ENCODE data around the gene MYO5B.
A peak's percentile ranks its signal among the peaks of the same experiment; 100 is the strongest.
"Not testable (repeated sequence)": the region's sequence is repeated elsewhere in the genome, so short reads cannot be mapped to it uniquely, and the experiment has no call there.

Gene MYO5B

DNA sequence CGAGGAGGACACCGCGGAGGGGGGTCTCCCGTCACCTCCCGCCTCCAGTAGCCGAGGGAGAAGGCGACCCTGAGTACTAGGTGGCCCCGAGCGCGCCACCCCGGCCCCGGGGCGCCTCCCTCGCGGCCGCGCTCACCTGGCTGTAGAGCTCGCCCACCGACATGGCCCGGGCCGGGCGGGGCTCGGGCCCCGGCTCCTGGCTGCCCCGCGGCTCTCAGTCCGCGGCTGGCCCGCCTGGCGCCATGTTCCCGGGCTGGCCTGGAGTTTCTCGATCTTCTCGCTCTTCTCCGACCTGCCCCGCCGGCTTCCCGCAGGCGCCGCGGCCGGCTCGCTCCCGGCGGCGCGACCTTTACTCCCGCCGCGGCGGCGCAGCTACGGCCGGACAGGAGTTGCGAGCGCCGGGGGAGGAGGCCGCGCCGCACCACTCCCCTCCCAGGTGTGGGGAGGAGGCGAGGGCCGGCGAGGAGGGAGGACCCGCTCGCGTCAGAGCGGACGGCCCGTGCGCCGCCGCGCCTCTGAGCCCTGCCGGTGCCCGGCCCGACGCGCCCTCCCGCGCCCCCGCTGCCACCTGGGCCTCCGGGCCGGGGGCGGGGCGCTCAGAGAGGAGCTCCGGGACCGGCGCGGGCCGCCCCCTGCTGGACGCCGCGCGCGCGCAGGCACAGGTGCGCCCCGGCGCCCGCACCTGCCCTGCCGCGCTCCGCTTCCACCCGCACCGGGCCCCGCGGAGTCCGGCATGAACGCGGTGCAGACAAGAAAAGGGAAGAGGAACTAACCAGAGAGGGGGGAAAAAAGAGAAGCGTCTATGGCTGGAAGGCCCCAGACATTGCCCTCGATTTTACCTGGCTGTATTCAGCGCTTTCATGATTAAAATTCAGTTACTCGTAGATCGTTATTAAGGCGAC is at the start of gene MYO5B:
Gene MYO5B (minus strand): TSS at position 517 of the 902 bp plus-strand sequence. CDS start 354 bp downstream, at position 163.
- DNase-seq: peak; percentile 77

DNA sequence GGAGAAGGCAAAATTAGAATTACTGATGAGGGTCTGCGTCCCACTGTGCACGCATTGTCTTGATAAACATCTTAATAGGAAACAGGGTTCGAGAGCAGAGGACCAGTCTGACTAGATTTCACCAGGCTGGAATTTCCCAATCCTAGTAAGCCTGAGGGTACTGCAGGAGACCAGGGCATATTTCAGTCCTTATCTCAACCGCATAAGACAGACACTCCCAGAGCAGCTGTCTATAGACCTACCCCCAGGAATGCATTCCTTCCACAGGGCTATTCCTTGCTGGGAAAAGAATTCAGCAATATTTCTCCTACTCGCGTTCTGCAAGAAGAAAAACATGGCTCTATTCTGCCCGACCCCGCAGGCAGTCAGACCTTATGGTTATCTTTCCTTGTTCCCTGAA is 46.8 kb upstream of the MYO5B start:
- not testable (repeated sequence) for DNase-seq

DNA sequence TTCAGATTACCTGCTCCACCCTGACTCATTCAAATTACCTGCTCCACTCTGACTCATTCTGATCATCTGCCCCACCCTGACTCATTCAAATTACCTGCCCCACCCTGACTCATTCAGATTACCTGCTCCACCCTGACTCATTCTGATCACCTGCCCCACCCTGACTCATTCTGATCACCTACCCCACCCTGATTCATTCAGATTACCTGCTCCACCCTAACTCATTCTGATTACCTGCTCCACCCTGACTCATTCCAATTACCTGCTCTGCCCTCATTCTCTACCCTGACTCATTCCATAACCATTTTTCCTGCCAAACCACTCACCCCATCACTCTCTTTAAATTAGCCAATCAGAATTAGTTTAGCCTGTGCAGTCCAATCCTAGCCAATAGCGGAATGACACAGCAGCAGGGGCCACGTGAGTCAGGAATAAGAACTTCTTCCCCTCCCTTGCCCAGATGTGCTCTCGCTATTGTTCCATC is 45.2 kb upstream of the MYO5B start:
- no peak for DNase-seq

DNA sequence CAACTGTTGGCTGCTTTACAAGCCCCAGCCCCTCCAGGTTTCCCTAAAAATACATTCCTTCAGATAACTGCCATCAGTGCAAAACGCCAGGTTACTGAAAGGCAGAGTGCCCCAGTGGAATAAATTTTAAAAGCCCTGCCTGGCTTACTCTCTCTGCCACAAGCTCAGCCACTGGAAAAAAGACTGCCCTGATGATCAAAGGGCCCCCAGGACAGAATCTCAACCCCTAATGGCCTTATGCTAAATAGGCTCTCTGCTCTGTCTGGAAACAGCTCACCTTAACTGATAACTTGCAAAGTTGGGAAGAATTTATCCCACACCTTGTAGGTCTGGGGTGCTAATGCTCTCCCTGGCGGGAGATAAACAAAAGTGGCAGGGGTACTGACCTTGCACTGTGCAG is 37.5 kb upstream of the MYO5B start:
- no peak for DNase-seq

DNA sequence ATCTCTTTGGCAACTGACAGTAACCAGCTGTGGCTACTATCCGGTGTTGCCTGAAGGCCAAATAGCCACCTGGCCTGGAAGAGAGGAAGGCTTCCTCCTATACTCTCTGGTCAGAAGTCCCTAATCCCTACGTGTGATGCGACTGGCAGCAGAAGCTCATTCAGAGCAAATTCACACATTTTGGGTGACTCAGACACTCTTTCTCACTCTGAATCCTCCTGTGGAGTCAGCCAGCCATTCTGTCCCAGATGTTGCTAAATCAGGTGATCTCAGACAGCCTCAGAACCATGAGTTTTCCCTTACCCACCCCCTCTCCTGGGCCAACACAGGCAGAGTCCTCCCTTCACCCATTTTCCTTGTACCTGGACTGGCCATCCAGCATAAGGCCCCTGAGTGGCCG is 36.7 kb upstream of the MYO5B start:
- DNase-seq: no peak

DNA sequence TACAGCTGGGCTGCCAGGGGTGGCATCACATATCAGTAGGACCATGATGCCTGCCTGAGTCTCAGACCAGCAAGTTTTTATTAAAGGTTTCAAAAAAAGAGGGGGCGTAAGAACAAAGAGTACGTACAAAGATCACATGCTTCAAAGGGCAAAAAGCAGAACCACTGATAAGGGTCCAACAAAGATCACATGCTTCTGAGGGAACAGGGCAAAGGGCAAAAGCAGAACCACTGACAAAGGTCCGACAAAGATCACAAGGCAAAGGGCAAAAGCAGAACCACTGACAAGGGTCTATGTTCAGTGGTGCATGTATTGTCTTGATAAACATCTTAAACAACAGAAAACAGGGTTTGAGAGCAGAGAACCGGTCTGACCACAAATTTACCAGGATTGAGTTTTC is 25.3 kb upstream of the MYO5B start:
- not testable (repeated sequence) for DNase-seq

DNA sequence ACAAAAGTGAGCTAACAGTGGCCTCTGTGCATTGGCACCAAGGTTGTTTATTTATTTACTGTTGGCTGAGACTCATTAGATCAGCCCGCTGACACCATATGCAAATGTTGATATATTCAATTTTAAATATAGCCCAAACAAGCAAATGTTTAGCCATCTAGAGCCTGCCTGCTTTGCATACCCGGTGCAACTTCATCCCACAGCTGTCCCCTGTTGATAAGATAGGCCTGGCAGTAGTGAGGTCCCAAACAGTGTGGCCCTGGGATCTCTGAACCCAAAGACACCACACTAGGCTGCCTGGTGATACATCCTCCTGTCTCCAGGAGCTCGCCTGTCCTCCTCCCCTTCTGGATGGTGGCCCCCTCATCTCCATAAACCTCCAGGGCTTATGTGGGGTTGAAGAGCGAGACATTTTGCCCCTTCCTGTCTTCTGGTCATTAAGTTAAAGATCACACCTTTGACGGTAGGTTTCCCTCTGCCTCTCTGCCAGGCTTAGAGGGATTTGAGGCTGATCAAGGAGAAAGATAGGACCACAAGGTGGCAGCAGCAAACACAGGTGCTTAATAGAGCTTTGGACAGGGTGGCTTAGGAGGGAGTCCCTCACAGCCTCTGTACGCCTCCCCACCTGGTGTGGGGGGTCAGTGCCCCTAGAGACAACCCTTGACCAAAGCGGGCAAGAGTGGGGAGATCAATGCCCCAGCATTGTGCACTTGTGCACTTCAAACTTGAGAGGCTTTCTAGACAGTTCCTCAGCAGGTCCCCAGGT is 23.7 kb upstream of the MYO5B start:
- peak; percentile 5 for DNase-seq

DNA sequence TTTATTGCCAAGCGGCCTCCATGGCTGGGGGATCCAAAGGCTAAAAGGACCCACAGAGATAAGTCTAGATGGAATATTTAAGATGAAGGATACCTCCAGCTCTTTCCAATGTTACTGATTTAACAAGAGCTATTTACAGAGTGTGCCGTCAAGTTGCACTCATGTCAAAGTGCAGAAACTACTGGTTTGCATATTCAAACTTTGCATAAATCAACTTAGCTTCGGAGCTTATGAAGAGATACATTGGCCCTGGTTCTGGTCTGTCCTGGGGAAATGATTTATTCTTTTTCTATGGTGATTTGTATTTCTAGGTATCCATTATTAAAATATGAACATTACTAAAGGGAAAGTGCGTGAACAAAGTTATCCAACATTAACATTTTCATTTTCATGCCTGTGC is 14.4 kb upstream of the MYO5B start:
- DNase-seq: no peak

DNA sequence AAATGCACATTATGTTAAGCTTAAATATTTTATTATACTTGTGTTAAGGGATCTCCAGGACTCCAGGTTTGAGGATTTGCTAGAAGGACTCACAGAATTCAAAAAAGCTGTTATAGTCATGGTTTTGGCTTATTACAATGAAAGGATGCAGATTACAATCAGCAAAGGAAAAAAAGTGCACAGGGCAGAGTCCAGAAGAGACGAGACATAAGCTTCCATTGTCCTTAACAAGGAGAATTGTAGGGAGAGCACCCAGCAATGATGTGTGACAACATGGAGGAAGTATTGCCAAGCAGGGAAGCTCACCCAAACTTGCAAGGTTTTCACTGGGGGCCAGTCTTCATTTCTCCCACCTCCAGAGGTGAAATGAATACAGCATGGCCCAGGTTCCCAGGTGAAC is 12.8 kb upstream of the MYO5B start:
- DNase-seq: no peak

DNA sequence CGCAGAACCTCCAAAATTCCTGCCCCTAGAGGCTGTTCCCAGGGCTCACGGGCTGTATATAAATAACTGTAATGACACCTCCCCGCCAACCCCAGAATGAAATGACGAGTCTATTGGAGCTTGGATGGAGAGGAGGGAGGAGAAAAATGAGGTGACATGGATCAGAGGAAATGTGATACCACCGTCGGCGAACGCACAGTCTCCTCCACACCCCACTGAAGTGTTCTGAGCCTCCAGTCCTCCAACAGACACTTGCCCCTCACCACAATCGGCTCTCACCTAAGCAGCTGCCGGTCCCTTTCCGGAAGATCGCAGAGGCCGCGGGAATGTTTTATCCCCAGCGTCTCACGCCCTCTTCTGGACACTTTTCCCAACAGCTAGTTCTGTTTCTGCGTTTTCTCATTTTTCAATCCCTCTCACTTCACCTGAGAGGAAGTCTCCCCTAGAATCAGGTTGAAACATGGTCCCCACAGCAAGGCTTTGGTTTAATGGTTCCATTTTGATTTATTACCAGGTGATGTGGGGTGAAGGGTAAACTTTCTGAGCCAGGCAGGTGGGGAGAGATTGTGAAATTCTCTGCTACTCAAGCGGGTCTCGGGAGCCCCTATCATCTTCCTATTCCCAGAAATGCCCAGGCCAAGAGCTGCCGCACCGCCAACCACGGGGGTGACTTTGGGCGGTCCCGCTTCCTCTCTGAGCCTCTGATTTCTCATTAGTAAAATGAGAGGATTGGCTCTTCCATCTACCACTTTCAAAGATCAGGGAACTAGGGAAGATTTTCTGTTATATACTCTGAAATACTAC is 9.1 kb upstream of the MYO5B start:
- DNase-seq: peak; percentile 81

DNA sequence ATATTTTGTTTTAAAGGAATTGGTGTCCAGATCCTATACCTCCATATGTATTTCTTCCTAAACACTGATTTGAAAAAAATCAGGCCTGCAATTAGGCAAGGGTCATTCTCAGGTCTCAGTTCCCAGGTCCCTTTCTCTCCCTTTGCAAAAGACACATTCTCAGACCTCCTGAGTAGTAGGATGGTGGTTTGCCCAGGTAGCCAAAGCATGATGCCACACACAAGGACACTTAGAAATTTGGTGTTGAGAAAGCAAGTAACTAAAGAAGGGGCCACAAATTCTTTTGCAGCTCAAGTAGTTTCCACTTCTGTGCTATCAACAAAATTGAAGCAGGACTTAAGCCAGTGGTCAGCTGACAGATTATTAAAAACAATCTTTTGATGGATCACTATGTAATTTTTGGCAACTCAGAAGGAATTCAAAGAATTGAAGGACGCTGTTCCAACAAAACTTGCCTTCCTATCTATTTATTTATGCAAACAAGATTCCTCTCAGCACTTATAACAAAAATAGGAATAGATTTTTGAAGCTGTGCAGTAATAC is 6.6 kb upstream of the MYO5B start:
- no peak for DNase-seq

DNA sequence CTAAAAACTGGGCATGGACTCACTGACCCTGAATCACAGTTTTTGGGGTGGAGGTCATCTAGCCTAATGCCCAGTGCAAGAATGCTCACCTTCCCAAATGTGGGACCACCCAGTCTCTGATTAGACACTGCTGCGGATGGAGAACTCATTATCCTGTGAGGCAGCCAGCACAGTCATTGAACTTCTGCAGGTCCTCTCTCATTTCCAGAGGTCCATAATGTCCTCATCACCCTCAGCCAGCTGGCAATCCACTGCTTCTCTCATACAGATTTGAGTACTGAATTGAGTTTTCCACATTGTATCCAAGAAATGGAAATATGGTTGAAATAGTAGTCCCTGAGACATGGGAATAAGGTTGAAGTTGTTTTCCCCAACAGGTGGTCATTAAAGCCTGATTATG is 5.0 kb upstream of the MYO5B start:
- DNase-seq: no peak

DNA sequence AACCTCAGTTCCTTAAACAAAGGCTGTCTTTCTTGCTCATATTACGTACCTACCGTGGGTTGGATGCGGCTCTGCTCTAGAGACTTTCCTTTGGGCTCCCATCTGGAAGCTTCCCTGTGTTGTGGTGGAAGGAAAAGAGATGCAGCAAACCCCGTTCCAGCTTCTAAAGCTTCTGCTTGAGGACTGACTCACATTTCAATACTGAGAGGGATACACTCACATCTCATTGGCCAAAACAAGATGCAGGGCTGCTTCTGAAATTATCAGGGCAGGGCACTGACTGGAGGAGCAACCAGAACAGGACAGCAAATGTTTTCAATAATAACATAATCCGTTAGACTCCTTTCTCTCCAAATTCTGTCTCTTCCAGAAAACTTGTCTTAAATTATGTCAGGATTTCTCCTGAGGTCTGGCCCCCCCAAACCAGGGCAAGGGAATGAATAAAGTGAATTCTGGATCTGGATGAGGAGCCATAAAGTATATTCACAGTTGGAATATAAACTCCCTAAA is 4.5 kb upstream of the MYO5B start:
- no peak for DNase-seq

DNA sequence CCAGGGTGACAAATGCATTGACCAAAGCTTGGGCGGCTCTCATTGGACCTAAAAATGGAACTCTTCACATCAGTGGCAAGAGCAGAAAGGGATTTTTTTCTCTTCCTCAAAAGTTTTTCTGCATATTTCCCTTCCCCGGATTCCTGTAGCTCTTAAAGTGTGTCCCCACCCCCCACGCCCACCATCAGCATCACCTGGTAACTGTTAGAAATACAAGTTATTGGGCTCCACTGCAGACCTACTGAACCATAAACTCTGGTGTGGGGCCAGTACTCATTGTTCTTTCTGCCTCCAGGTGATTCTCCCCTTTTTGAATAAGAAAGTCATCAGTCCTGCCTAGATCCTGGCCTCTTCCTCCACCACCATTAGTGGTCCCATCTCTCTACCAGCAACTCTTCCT is 1.3 kb upstream of the MYO5B start:
- no peak for DNase-seq

DNA sequence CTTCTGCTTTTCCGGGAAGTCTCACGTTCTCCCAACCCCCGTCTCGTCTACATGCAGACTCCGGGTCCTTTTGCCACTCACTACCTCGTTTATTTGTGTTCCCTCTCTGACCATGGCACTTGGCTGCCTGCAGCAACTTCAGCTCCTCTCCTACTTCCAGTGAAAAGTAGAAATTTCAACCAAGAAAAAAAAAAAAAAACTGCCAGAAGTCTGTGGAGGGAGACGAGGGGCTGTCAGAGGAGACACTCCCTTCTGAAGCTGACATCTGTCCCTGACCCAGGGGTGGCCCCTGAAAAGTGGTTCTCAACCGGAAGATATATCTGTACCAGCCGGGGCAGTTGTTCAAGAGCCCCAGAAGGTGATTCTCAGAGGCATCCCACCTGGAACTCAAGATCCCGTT is 742 bp upstream of the MYO5B start:
- DNase-seq: no peak

DNA sequence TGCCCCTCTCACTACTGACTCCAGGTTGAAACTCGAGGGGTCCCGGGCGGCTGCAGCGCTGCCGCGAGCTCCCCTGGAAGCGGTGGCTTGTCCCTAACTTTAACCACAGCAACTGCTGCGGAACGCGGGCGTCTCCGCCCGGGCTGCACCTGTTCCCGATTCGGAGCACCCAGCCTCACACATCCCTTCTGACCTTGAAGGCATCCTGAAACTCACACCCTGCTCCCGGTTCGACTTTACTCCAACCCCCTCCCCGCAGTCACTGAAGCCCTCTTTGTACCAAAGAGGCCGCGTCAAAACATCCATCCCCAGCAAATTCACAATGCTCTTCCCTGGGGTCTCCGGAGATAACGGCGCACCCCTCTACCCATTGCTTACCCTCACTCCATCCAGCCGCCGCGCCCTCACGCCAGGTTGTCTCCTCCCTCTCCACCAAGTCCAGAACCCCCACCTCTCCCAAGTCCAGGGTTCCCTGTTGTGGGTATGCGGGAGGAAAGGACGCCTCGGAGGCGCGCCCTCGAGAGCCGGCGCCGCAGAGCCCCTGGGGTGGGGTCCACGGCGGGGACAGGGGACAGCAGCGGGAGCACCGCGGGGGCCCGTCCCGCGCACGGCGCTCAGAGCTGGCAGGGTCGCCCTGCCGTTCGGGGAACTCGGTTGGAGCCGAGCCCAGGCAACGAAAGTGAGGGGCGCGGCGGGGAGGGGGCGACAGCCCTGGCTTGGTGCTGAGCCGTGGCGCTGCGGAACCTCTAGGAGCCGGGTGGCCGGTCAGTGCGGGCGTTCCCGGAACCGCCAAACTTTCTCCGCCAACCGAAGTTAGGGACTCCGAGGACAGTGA is 934 bp downstream of the MYO5B start:
- no peak for DNase-seq

DNA sequence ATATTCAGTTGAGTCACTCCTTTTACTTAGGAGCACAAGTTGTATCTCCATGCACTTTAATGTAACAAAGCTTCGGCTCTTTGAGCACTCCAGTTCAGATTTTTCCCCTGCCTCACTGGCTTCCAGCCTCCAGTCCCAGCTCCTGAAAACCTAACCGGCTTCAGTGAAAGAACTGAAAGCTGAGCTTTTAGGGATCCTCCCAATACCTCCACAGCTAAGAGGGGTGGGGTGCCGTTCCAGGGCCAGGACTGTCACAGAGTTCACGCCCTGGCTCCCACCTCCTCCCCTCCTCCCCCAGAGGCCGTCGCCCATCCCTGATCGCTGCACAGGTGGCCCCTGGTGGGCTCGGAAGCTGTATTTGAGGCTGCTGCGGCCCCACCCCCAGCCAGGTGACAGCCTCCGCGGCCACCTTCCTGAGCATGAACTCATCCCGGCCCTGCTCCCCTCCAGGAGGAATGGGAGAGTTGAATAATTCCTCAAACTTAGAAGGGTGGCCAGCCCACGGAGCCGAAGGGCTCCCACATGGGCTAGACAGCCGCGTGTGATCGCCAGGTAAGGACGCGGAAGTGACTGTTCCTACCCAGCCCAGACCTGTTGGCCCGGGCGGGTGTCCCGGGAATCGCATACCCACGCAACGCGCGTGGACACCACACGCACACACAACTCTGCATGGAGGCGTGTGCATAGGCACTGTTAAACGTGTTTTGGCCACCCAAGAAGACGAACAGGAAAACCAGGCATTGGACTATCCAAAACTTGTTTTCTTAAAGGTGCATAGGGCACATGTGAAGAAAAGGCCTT is 1.8 kb downstream of the MYO5B start:
- no peak for DNase-seq

DNA sequence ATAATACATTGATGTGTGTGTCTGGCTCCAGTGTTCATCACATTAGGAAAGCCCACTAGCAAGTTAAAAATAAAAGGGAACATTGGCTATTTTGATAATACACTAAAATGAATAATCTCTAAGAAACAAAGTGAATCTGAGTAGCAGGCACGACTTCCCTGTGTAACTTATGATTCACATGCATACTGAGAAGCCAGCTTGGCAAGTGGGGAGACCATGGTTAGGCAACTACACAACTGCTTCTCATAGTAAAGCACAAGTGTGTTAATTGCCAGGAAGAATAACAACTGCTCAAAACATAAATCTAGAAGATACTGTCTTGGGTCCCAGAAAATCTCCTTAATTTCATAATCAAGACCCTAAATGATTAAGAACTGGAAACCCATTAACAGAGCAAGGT is 4.0 kb downstream of the MYO5B start:
- no peak for DNase-seq

DNA sequence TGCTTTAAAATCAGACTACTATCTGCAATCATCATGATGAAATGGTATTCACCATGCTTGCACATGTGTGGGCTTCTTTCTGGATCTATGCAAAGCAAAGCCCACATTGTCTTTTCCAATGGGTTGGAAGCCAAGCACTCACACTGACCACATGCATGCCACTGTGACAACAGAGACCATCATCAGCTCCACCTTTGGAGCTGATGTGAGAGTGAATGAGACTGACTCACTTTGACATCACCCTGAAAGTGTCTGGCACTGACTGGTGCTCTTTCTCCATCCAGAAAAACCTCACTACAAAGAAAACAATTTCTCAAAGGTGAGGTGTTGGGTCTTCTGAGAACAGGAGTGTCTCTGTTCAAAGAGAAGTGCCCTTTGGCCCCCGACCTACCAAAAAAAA is 4.7 kb downstream of the MYO5B start:
- DNase-seq: no peak

DNA sequence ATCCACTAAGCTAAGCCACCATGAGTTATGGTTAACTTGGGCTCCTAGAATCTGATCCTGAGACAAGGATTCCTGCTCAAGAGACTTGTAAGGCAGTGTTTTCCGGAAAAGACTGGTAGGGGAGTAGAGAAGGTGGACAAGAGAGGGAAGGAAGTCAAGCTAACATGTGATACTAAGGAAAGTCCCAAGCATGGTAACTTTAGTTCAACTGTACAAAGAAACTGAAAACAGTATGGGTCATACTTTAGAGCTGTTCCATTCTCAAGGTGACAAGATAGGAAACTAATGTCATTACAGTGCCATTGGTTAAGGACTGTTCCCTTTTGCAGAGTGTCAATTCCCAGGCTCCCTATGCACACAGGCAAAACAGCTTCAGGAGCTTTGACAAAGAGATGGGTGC is 5.8 kb downstream of the MYO5B start:
- DNase-seq: no peak

DNA sequence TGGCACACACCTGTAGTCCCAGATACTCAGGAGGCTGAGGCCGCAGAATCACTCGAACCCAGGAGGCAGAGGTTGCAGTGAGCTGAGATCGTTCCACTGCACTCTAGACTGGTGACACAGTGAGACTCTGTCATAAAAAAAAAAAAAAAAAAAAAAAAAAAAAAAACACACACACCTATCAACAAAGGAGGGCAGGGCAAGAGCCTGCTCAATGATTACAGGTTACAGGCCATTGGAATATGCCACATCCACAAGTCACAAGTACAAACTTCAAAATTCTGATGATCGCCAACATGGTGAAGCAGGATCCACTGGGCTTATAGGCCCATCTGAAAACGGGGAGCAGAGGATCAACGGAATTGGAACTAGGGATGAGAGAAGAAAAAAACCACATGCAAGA is 6.3 kb downstream of the MYO5B start:
- DNase-seq: no peak

Data from NCI-H1105 (cell line).